Breast epithelium (tissue), 3 donors: ENCODE data around the gene ZNF541.

ENCODE experiments used
- POLR2AphosphoS5 ChIP-seq, 3 donors: sonication (generic); formaldehyde crosslinking; IDR thresholded peaks; one replicate each; pipeline ENCODE4 v1.6.1; 2017; ENCODE audit warnings: antibody characterized with exemption in 3 of 3
- TF ChIP-seq, protein P1 (sequence below), 3 donors: fragments of 450-650 bp; IDR thresholded peaks; one replicate each; pipeline ENCODE4 v1.5.1; 2016 to 2017; ENCODE audit warnings: antibody characterized with exemption in 3 of 3, mild to moderate bottlenecking in 3 of 3, moderate library complexity in 3 of 3

- TF ChIP-seq, protein P1, sequence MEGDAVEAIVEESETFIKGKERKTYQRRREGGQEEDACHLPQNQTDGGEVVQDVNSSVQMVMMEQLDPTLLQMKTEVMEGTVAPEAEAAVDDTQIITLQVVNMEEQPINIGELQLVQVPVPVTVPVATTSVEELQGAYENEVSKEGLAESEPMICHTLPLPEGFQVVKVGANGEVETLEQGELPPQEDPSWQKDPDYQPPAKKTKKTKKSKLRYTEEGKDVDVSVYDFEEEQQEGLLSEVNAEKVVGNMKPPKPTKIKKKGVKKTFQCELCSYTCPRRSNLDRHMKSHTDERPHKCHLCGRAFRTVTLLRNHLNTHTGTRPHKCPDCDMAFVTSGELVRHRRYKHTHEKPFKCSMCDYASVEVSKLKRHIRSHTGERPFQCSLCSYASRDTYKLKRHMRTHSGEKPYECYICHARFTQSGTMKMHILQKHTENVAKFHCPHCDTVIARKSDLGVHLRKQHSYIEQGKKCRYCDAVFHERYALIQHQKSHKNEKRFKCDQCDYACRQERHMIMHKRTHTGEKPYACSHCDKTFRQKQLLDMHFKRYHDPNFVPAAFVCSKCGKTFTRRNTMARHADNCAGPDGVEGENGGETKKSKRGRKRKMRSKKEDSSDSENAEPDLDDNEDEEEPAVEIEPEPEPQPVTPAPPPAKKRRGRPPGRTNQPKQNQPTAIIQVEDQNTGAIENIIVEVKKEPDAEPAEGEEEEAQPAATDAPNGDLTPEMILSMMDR (IDR thresholded peaks at IDR 0.05), result no peak
- TF ChIP-seq POLR2AphosphoS5 (IDR thresholded peaks at IDR 0.05), result no peak
Observed at GRCh38 chr19:47581605-47582319, 8.8 kb upstream of the ZNF541 start.
